VCaP (cell line): ENCODE data around the gene BMERB1.
"Not testable (repeated sequence)": the region's sequence is repeated elsewhere in the genome, so short reads cannot be mapped to it uniquely, and the experiment has no call there.

Experiments used
- H3K27ac ChIP-seq: fragments of 450-650 bp; 2 replicates; pipeline ENCODE4 v1.5.1; 2017
- CTCF ChIP-seq: fragments of 450-650 bp; conservative IDR thresholded peaks from 2 replicates; pipeline ENCODE4 v1.5.1; 2017; ENCODE audit warnings: mild to moderate bottlenecking, moderate library complexity

Gene BMERB1

GRCh38 chr16:15401972-15402371 is 32.4 kb upstream of the BMERB1 start:
- H3K27ac ChIP-seq, result no peak overlapping the region

DNA sequence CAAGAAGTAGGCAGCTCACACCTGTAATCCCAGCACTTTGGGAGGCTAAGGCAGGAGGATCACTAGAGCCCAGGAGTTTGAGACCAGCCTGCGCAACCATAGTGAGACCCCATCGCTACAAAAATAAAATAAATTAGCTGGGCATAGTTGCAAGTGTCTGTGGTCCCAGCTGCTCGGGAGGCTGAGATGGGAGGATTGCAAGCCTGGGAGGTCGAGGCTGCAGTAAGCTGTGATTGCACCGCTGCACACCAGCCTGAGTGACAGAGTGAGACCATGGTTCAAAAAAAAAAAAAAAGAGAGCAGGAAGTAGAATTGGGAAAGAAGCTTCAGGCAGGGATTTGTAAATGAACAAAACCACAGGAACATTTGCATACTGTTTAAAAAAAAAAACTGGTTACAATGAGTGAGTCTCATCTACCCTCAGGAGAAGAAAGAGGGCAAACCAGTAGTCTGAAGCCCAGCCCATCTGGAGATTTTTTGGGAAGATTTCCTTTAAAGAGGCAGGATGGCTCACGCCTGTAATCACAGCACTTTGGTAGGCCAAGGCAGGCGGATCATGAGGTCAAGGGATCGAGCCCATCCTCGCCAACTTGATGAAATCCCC is 30.9 kb upstream of the BMERB1 start:
- TF ChIP-seq CTCF, result no peak
- H3K27ac ChIP-seq, result no peak overlapping the region

More at GRCh38 chr16:15401972-15402371, 32.4 kb upstream of the BMERB1 start:
- no peak for TF ChIP-seq CTCF

DNA sequence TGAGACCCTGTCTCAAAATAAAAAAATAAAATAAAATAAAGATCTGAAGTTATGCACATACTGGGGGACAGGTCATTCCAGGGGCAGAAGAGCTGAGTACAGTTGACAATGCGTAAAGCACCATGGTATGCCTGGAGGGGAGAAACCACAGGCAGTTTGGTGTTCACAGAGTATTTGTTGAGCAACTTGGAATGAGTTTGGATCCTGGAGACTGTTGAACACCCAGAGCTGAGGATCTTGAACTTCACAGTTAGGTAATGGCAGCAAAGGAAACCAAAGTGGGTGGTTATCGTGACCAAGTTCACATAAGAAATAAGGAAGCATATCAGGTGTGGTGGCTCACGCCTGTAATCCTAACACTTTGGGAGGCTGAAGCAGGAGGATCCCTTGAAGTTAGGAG is 30.3 kb upstream of the BMERB1 start:
- not testable (repeated sequence) for H3K27ac ChIP-seq

DNA sequence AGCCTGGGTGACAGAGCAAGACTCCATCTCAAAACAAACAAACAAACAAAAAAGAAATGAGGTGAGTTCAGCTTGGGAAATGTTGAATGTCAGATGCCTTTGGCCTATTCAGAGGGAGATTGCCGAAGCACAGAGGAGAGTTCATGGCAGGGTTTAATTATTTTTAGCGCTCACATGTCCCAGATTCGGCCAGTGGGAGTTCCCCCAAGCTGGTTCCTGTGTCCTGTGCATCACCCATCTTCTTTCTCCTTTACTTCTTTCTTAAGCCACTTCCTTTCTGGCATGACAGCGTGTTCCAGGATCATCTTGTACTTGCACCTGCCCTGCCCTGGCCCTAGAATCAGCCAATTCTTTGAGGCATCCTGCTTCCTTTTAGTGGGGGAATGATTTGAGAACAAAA is 29.6 kb upstream of the BMERB1 start:
- TF ChIP-seq CTCF, result no peak
- H3K27ac ChIP-seq, result no peak overlapping the region

DNA sequence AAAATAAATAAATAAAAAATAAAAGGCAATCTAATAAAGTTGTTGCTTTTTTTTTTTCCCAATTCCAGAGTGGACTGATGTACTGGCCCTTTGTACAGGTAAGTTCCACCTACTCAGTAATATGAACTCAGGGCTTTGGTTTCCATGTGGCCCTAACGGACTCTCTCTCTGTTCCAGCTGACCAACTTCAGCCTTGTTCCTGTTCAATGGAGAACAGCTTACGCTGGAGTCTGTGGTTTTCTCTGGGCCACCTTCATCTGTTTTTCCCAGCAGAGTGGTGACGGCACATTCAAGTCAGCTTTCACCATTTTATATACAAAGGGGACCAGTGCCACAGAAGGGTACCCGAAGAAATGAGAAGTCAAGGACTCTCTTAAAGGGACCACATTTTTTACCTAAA is 26.6 kb upstream of the BMERB1 start:
- not testable (repeated sequence) for H3K27ac ChIP-seq

DNA sequence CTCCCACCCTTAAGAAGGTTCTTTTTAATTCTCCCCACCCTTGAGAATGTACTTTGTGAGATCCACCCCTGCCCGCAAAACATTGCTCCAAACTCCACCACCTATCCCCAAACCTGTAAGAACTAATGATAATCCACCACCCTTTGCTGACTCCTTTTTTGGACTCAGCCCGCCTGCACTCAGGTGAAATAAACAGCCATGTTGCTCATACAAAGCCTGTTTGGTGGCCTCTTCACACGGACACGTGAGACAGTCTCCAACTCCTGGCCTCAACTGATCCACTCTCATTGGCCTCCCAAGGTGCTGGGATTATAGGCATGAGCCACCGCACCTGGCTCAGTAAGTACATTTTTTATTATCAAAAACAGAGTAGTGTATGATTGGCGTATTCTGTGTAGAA is 24.9 kb upstream of the BMERB1 start:
- not testable (repeated sequence) for H3K27ac ChIP-seq

DNA sequence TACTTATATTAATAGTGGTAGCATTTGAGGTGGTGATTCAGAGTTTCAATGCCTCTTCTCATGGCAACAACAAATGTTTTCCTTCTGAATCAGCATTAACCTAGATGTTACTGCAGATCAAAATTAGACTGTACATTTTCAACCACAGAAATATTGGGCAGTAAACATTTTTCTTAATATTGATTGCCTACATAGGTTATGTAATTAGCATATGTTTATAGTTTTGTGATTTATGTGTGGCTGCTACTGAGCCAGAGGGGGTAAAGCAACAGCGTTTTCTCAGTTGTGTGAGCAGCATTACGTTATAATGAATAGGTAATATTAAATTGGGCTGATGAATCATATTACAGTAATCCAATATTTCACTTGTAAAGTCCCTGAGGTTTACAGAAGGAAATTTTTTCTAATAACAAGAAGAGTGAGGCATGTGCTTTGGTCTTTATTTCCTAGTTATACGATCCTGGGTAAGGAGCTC is 18.8 kb upstream of the BMERB1 start:
- no peak overlapping the region for H3K27ac ChIP-seq
- no peak for TF ChIP-seq CTCF

DNA sequence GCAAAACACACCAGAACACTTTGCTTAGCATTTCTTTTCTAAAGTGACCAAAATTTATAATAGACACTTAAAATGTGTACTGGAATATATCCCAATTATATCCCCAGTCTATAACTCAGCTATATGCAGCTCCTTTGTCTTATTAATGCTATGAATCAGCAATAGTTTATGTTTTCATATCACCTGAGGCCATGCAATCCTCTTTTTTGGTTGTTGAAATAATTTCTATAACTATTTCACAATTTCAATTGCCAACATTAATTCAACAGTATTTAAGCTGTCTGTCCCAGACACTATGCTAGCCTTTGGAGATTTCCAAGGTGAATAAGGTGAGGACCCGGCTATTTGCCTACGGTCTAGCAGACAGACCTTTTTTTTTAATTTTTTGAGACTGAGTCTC is 17.2 kb upstream of the BMERB1 start:
- no peak for TF ChIP-seq CTCF

GRCh38 chr16:15418206-15418605 is 16.2 kb upstream of the BMERB1 start:
- TF ChIP-seq CTCF, result no peak
- H3K27ac ChIP-seq, result no peak overlapping the region

More for the DNA sequence above, 17.2 kb upstream of the BMERB1 start:
- no peak overlapping the region for H3K27ac ChIP-seq

- not testable (repeated sequence) for H3K27ac ChIP-seq
Measured at GRCh38 chr16:15421696-15422095, 12.7 kb upstream of the BMERB1 start.
